ENCODE results near the gene ZNF385C.

ZNF385C gene

GRCh38 chr17:42078396-42079043 lies 19.8 kb downstream of the ZNF385C start:
- no peak overlapping the region for H3K27ac ChIP-seq
- TF ChIP-seq CTCF (conservative IDR thresholded peaks at IDR 0.05): no peak

GRCh38 chr17:42077755-42078154 lies 20.5 kb downstream of the ZNF385C start:
- no peak overlapping the region for H3K27ac ChIP-seq
- no peak for TF ChIP-seq CTCF (conservative IDR thresholded peaks at IDR 0.05)

- H3K27ac ChIP-seq: no peak overlapping the region
- no peak for TF ChIP-seq CTCF (conservative IDR thresholded peaks at IDR 0.05)
These were observed 21.3 kb downstream of the ZNF385C start for GRCh38 chr17:42076797-42077559.

GRCh38 chr17:42075789-42076188 lies 22.5 kb downstream of the ZNF385C start:
- TF ChIP-seq CTCF (conservative IDR thresholded peaks at IDR 0.05): no peak
- no peak overlapping the region for H3K27ac ChIP-seq

GRCh38 chr17:42072323-42073187 lies 25.7 kb downstream of the ZNF385C start:
- peak; percentile 53 for TF ChIP-seq CTCF (conservative IDR thresholded peaks at IDR 0.05)
- no peak overlapping the region for H3K27ac ChIP-seq

GRCh38 chr17:42071810-42072209 lies 26.5 kb downstream of the ZNF385C start:
- no peak overlapping the region for H3K27ac ChIP-seq
- TF ChIP-seq CTCF (conservative IDR thresholded peaks at IDR 0.05): no peak

- TF ChIP-seq CTCF (conservative IDR thresholded peaks at IDR 0.05): no peak
- H3K27ac ChIP-seq: no peak overlapping the region
These were observed 29.3 kb downstream of the ZNF385C start for GRCh38 chr17:42068979-42069378.

All from VCaP (cell line).